H9 (cell line): ENCODE data around the gene EFEMP1. TPM values are rescaled to one million over a fixed set of nuclear protein-coding genes. Genes with fewer than 3 reads are reported as not detected.

ENCODE experiments used
- DNase-seq: peaks from one replicate; pipeline ENCODE4 v3.0.0-alpha.2; 2017
- H2AFZ ChIP-seq: one replicate; pipeline ENCODE4 v1.6.1; 2013; ENCODE audit warnings: mild to moderate bottlenecking, low read length, control low read depth, moderate library complexity
- H2AK5ac ChIP-seq: 2 replicates; pipeline ENCODE4 v1.6.1; 2013; ENCODE audit warnings: low read length, control low read depth, mixed read lengths; ENCODE audit not compliant: insufficient read length
- H2BK120ac ChIP-seq: one replicate; pipeline ENCODE4 v1.6.1; 2013; ENCODE audit warnings: low read depth, mild to moderate bottlenecking, low read length, control low read depth, inconsistent platforms; ENCODE audit not compliant: poor library complexity, severe bottlenecking
- H2BK12ac ChIP-seq: 2 replicates; pipeline ENCODE4 v1.6.1; 2013; ENCODE audit warnings: low read length, control low read depth, mixed read lengths, low read depth; ENCODE audit not compliant: insufficient read length
- H2BK15ac ChIP-seq: 2 replicates; pipeline ENCODE4 v1.6.1; 2013; ENCODE audit warnings: low read depth, low read length, control low read depth
- H2BK20ac ChIP-seq: one replicate; pipeline ENCODE4 v1.6.1; 2013; ENCODE audit warnings: low read depth, mild to moderate bottlenecking, low read length, control low read depth, inconsistent platforms; ENCODE audit not compliant: poor library complexity, severe bottlenecking
- H2BK5ac ChIP-seq: 2 replicates; pipeline ENCODE4 v1.6.1; 2013; ENCODE audit warnings: low read length, control low read depth, mixed read lengths; ENCODE audit not compliant: insufficient read length
- H3K14ac ChIP-seq: 2 replicates; pipeline ENCODE4 v1.6.1; 2013; ENCODE audit warnings: low read length, control low read depth; ENCODE audit not compliant: insufficient read depth
- H3K18ac ChIP-seq: 2 replicates; pipeline ENCODE4 v1.6.1; 2013; ENCODE audit warnings: low read depth, mild to moderate bottlenecking, mixed read lengths, low read length, control low read depth; ENCODE audit not compliant: insufficient read length
- H3K23ac ChIP-seq: 2 replicates; pipeline ENCODE4 v1.6.1; 2013; ENCODE audit warnings: low read length, control low read depth, mixed read lengths, low read depth; ENCODE audit not compliant: insufficient read length
- H3K23me2 ChIP-seq: 2 replicates; pipeline ENCODE4 v1.6.1; 2013; ENCODE audit warnings: low read depth, mild to moderate bottlenecking, mixed read lengths, low read length, control low read depth; ENCODE audit not compliant: insufficient read length, poor library complexity, severe bottlenecking
- H3K27ac ChIP-seq: 2 replicates; pipeline ENCODE4 v1.5.1; 2013; ENCODE audit warnings: low read length, control low read depth, mixed read lengths, low read depth; ENCODE audit not compliant: insufficient read length
- H3K27me3 ChIP-seq: 2 replicates; pipeline ENCODE4 v1.6.1; 2013; ENCODE audit warnings: low read length, control low read depth, inconsistent platforms; ENCODE audit not compliant: insufficient read depth
- H3K4ac ChIP-seq: 2 replicates; pipeline ENCODE4 v1.6.1; 2013; ENCODE audit warnings: low read depth, mild to moderate bottlenecking, control low read depth, inconsistent platforms, low read length, moderate library complexity
- H3K4me1 ChIP-seq: 2 replicates; pipeline ENCODE4 v1.6.1; 2013; ENCODE audit warnings: low read length, control low read depth, inconsistent platforms; ENCODE audit not compliant: insufficient read depth
- H3K4me2 ChIP-seq: 2 replicates; pipeline ENCODE4 v1.6.1; 2013; ENCODE audit warnings: low read length, control low read depth, mixed read lengths; ENCODE audit not compliant: insufficient read length, insufficient read depth
- H3K56ac ChIP-seq: 2 replicates; pipeline ENCODE4 v1.6.1; 2013; ENCODE audit warnings: low read depth, mild to moderate bottlenecking, mixed read lengths, low read length, control low read depth; ENCODE audit not compliant: insufficient read length
- H3K79me1 ChIP-seq: 2 replicates; pipeline ENCODE4 v1.6.1; 2013; ENCODE audit warnings: low read depth, mild to moderate bottlenecking, moderate library complexity, low read length, control low read depth, inconsistent platforms; ENCODE audit not compliant: insufficient read depth, poor library complexity, severe bottlenecking
- H3K79me2 ChIP-seq: 2 replicates; pipeline ENCODE4 v1.6.1; 2013; ENCODE audit warnings: low read length, control low read depth, inconsistent platforms; ENCODE audit not compliant: insufficient read depth
- H3K9ac ChIP-seq: 2 replicates; pipeline ENCODE4 v1.6.1; 2013; ENCODE audit warnings: low read length, control low read depth, mixed read lengths; ENCODE audit not compliant: insufficient read length; ENCODE audit errors: extremely low read depth
- H3K9me3 ChIP-seq: one replicate; pipeline ENCODE4 v1.6.1; 2013; ENCODE audit warnings: low read depth, low read length, inconsistent platforms; ENCODE audit not compliant: control insufficient read depth
- H3T11ph ChIP-seq: one replicate; pipeline ENCODE4 v1.6.1; 2013; ENCODE audit warnings: mild to moderate bottlenecking, low read length, control low read depth, inconsistent platforms
- H4K20me1 ChIP-seq: one replicate; pipeline ENCODE4 v1.6.1; 2013; ENCODE audit not compliant: control insufficient read depth, insufficient read length, insufficient read depth
- H4K5ac ChIP-seq: 2 replicates; pipeline ENCODE4 v1.6.1; 2013; ENCODE audit warnings: low read depth, mild to moderate bottlenecking, mixed read lengths, low read length, control low read depth; ENCODE audit not compliant: insufficient read length
- H4K8ac ChIP-seq: replicated peaks from 2 replicates; pipeline ENCODE4 v1.6.1; 2013; ENCODE audit warnings: low read length, control low read depth, mixed read lengths, low read depth; ENCODE audit not compliant: insufficient read length
- H4K91ac ChIP-seq: 2 replicates; pipeline ENCODE4 v1.6.1; 2013; ENCODE audit warnings: low read depth, mild to moderate bottlenecking, moderate library complexity, mixed read lengths, low read length, control low read depth; ENCODE audit not compliant: insufficient read length
- H3K27ac Mint-ChIP-seq, 3 experiments: 2 replicates in 2 of 3; 3 replicates in 1 of 3; pipeline ENCODE4 v1.8.0; 2020 to 2021; ENCODE audit warnings: mixed read lengths in 3 of 3, mild to moderate bottlenecking in 1 of 3, moderate library complexity in 1 of 3
- H3K27me3 Mint-ChIP-seq: 2 replicates; pipeline ENCODE4 v1.8.0; 2021; ENCODE audit warnings: low read depth, mild to moderate bottlenecking, moderate library complexity, mixed read lengths
- H3K36me3 Mint-ChIP-seq, 3 experiments: 2 replicates in 2 of 3; 3 replicates in 1 of 3; pipeline ENCODE4 v1.8.0; 2020 to 2021; ENCODE audit warnings: low read depth in 3 of 3, mixed read lengths in 3 of 3; ENCODE audit not compliant: insufficient read depth in 1 of 3
- H3K4me1 Mint-ChIP-seq, 2 experiments: 2 replicates each; pipeline ENCODE4 v1.8.0; 2020; ENCODE audit warnings: mixed read lengths in 2 of 2
- H3K4me3 Mint-ChIP-seq, 2 experiments: 2 replicates in 1 of 2; 3 replicates in 1 of 2; pipeline ENCODE4 v1.8.0; 2020 to 2021; ENCODE audit warnings: mild to moderate bottlenecking in 2 of 2, mixed read lengths in 2 of 2, moderate library complexity in 1 of 2
- H3K9me3 Mint-ChIP-seq, 2 experiments: 2 replicates in 1 of 2; 3 replicates in 1 of 2; pipeline ENCODE4 v1.8.0; 2020; ENCODE audit warnings: mild to moderate bottlenecking in 2 of 2, mixed read lengths in 2 of 2, moderate library complexity in 1 of 2
- CTCF ChIP-seq: fragments of 200-600 bp; sonication (generic); conservative IDR thresholded peaks from 3 replicates; pipeline ENCODE4 v1.8.0; 2021; ENCODE audit warnings: antibody characterized with exemption, mild to moderate bottlenecking
- WGBS: extraction: QIAGEN DNeasy Blood & Tissue Kit; methylation state at CpG from one replicate; pipeline ENCODE4 v1.1.7; 2013; ENCODE audit warnings: missing lambda C conversion rate, low lambda C conversion rate, mixed read lengths; ENCODE audit not compliant: insufficient read length; ENCODE audit errors: extremely low coverage; 5-methylcytosine and 5-hydroxymethylcytosine counted together
- total RNA-seq: library from RNA; stranded (reverse); gene quantifications from 2 replicates; pipeline ENCODE4 v1.2.1, GENCODE V29; 2021

Gene EFEMP1
- total RNA-seq, 1 experiment from 2014 or later = 3.5 TPM

- H3K23me2 ChIP-seq = no peaks in the 10 kb centered on the region
- Mint-ChIP-seq H3K9me3 (peaks cover 0 to 2% of the 10 kb centered on the region in 2 experiments; a peak in 1 of 5 replicates), H3K36me3 (no peaks in the 10 kb centered on the region; a peak in 1 of 7 replicates), H3K27ac (no peak overlapping the region), H3K4me3 (no peak overlapping the region), H3K27me3 (no peaks in the 10 kb centered on the region), H3K4me1 (no peaks in the 10 kb centered on the region; a peak in 2 of 4 replicates)
- WGBS = no CpG with 5 or more reads among the region's 1 CpG
- no peak overlapping the region for H3K56ac ChIP-seq
- no peak for TF ChIP-seq CTCF
- H2BK5ac ChIP-seq = no peak overlapping the region
- H3K18ac ChIP-seq = no peak overlapping the region
- H3K14ac ChIP-seq = no peak overlapping the region
- H4K20me1 ChIP-seq = no peaks in the 10 kb centered on the region
- no peaks in the 10 kb centered on the region for H3K9me3 ChIP-seq
- no peak overlapping the region for H4K5ac ChIP-seq
- no peak overlapping the region for H2BK20ac ChIP-seq
- no peak for DNase-seq
- H2AFZ ChIP-seq = no peak overlapping the region
- no peak overlapping the region for H3K23ac ChIP-seq
- no peak overlapping the region for H2AK5ac ChIP-seq
- no peak overlapping the region for H4K91ac ChIP-seq
- no peak overlapping the region for H2BK12ac ChIP-seq
- no peak overlapping the region for H4K8ac ChIP-seq
- no peak overlapping the region for H3K4me2 ChIP-seq
- H2BK120ac ChIP-seq = no peak overlapping the region
- no peaks in the 10 kb centered on the region for H3K79me2 ChIP-seq
- H3K9ac ChIP-seq = no peak overlapping the region
- H3T11ph ChIP-seq = no peak overlapping the region
- no peak overlapping the region for H2BK15ac ChIP-seq
- no peak overlapping the region for H3K4ac ChIP-seq
- no peaks in the 10 kb centered on the region for H3K79me1 ChIP-seq
- no peaks in the 10 kb centered on the region for H3K27me3 ChIP-seq
- peaks cover 11% of the 10 kb centered on the region for H3K4me1 ChIP-seq
- H3K27ac ChIP-seq = no peak overlapping the region
Measured at GRCh38 chr2:55843994-55844345, 79.6 kb downstream of the EFEMP1 start.
